Activated CD4-positive, alpha-beta T cell treated with anti-CD3 and anti-CD28 coated beads, Interleukin-2, amount 10 ng/mL, durations not matched to agents 24 days and 14 days (primary cell): ENCODE results near the gene EIF6. TPM values are rescaled to one million over a fixed set of nuclear protein-coding genes. Genes with fewer than 3 reads are reported as not detected.

Source experiments
- DNase-seq: peaks from one replicate; pipeline ENCODE4 v3.0.0; 2022
- H3K27ac Mint-ChIP-seq: one replicate; pipeline ENCODE4 v1.8.0; 2022; ENCODE audit warnings: mild to moderate bottlenecking, mixed read lengths
- H3K27me3 Mint-ChIP-seq: one replicate; pipeline ENCODE4 v1.8.0; 2022; ENCODE audit warnings: mixed read lengths
- H3K36me3 Mint-ChIP-seq: one replicate; pipeline ENCODE4 v1.8.0; 2022; ENCODE audit warnings: low read depth, mild to moderate bottlenecking, mixed read lengths
- H3K4me1 Mint-ChIP-seq: one replicate; pipeline ENCODE4 v1.8.0; 2021; ENCODE audit warnings: mixed read lengths
- H3K4me3 Mint-ChIP-seq: one replicate; pipeline ENCODE4 v1.8.0; 2022; ENCODE audit warnings: mild to moderate bottlenecking, moderate library complexity, mixed read lengths
- H3K9me3 Mint-ChIP-seq: one replicate; pipeline ENCODE4 v1.8.0; 2021; ENCODE audit warnings: mixed read lengths
- intact Hi-C: fragments of 100-400 bp; cut with micrococcal nuclease; formaldehyde crosslinking; loops from one replicate; pipeline ENCODE4 v1.15.1; 2023
- total RNA-seq: library from RNA; stranded (reverse); gene quantifications from 2 replicates; pipeline ENCODE4 v1.2.3, GENCODE V29; 2022

EIF6 gene
- total RNA-seq, 1 donor from 2014 or later: 211 TPM

GRCh38 chr20:35286077-35286898, 1.7 kb upstream of the EIF6 start:
- H3K9me3 Mint-ChIP-seq: no peaks in the 10 kb centered on the region
- peaks cover 1% of the 10 kb centered on the region for H3K27me3 Mint-ChIP-seq
- peak overlapping the region; percentile 90 for H3K4me3 Mint-ChIP-seq
- H3K27ac Mint-ChIP-seq: peak overlapping the region; percentile 87
- intact Hi-C loops: no loop called here
- H3K4me1 Mint-ChIP-seq: peaks cover 24% of the 10 kb centered on the region
- H3K36me3 Mint-ChIP-seq: peaks cover 23% of the 10 kb centered on the region
- DNase-seq: no peak

- Mint-ChIP-seq H3K9me3 (no peaks in the 10 kb centered on the region), H3K36me3 (peaks cover 24% of the 10 kb centered on the region), H3K27ac (peak overlapping the region; percentile 87), H3K4me3 (peak overlapping the region; percentile 90), H3K27me3 (no peaks in the 10 kb centered on the region), H3K4me1 (peaks cover 24% of the 10 kb centered on the region)
- intact Hi-C loops: loop anchor here (2.0 kb wide), 1 partner anchor 19 kb away; no protein-coding TSS in a partner anchor
- DNase-seq: no peak
These were observed 1.2 kb upstream of the EIF6 start for GRCh38 chr20:35285806-35286076.

GRCh38 chr20:35284992-35285805, 627 bp upstream of the EIF6 start:
- intact Hi-C loops: loop anchor here (1.0 to 2.0 kb wide), 2 partner anchors 20 to 138 kb away; partner anchors contain the start of gene EDEM2
- H3K36me3 Mint-ChIP-seq: peaks cover 28% of the 10 kb centered on the region

GRCh38 chr20:35283441-35284266, 918 bp downstream of the EIF6 start:
- intact Hi-C loops: loop anchor here (1.0 to 2.0 kb wide), 2 partner anchors 21 to 136 kb away; partner anchors contain the start of gene EDEM2

More at GRCh38 chr20:35284992-35285805, 627 bp upstream of the EIF6 start:
- H3K4me3 Mint-ChIP-seq: peak overlapping the region; percentile 90
- H3K4me1 Mint-ChIP-seq: peaks cover 24% of the 10 kb centered on the region
- peak overlapping the region; percentile 95 for H3K27ac Mint-ChIP-seq
- no peaks in the 10 kb centered on the region for H3K9me3 Mint-ChIP-seq
- DNase-seq: no peak
- H3K27me3 Mint-ChIP-seq: no peaks in the 10 kb centered on the region

GRCh38 chr20:35281506-35282101, 3.0 kb downstream of the EIF6 start:
- Mint-ChIP-seq H3K27me3 (no peaks in the 10 kb centered on the region), H3K4me1 (peaks cover 44% of the 10 kb centered on the region), H3K36me3 (peaks cover 56% of the 10 kb centered on the region), H3K9me3 (no peaks in the 10 kb centered on the region), H3K27ac (no peak overlapping the region), H3K4me3 (no peak overlapping the region)
- intact Hi-C loops: no loop called here
- no peak for DNase-seq

More at GRCh38 chr20:35283441-35284266, 918 bp downstream of the EIF6 start:
- peaks cover 32% of the 10 kb centered on the region for H3K4me1 Mint-ChIP-seq
- peaks cover 42% of the 10 kb centered on the region for H3K36me3 Mint-ChIP-seq
- peak overlapping the region; percentile 90 for H3K4me3 Mint-ChIP-seq
- no peak for DNase-seq
- H3K9me3 Mint-ChIP-seq: no peaks in the 10 kb centered on the region
- peak overlapping the region; percentile 88 for H3K27ac Mint-ChIP-seq
- H3K27me3 Mint-ChIP-seq: no peaks in the 10 kb centered on the region

- Mint-ChIP-seq H3K4me1 (peaks cover 44% of the 10 kb centered on the region), H3K9me3 (no peaks in the 10 kb centered on the region), H3K36me3 (peaks cover 56% of the 10 kb centered on the region), H3K27me3 (no peaks in the 10 kb centered on the region), H3K4me3 (no peak overlapping the region), H3K27ac (no peak overlapping the region)
- no peak for DNase-seq
- intact Hi-C loops: no loop called here
These were observed 4.0 kb downstream of the EIF6 start for GRCh38 chr20:35280523-35280922.

- peak overlapping the region; percentile 55 for H3K27ac Mint-ChIP-seq
- H3K9me3 Mint-ChIP-seq: no peaks in the 10 kb centered on the region
- DNase-seq: no peak
- no peak overlapping the region for H3K4me3 Mint-ChIP-seq
- peaks cover 38% of the 10 kb centered on the region for H3K4me1 Mint-ChIP-seq
- intact Hi-C loops: loop anchor here (5.0 to 10.0 kb wide), 4 partner anchors 182 to 673 kb away; partner anchors contain the start of genes GGT7, NCOA6 and SCAND1
- H3K27me3 Mint-ChIP-seq: no peaks in the 10 kb centered on the region
- H3K36me3 Mint-ChIP-seq: peaks cover 53% of the 10 kb centered on the region
These were observed 4.9 kb downstream of the EIF6 start for GRCh38 chr20:35279533-35280174.

- H3K4me3 Mint-ChIP-seq: no peak overlapping the region
- H3K4me1 Mint-ChIP-seq: peaks cover 37% of the 10 kb centered on the region
- H3K27me3 Mint-ChIP-seq: no peaks in the 10 kb centered on the region
- intact Hi-C loops: loop anchor here (5.0 to 10.0 kb wide), 4 partner anchors 182 to 673 kb away; partner anchors contain the start of genes GGT7, NCOA6 and SCAND1
- peaks cover 53% of the 10 kb centered on the region for H3K36me3 Mint-ChIP-seq
- no peaks in the 10 kb centered on the region for H3K9me3 Mint-ChIP-seq
- no peak for DNase-seq
- peak overlapping the region; percentile 88 for H3K27ac Mint-ChIP-seq
These were observed 5.5 kb downstream of the EIF6 start for GRCh38 chr20:35279040-35279439.

- peaks cover 47% of the 10 kb centered on the region for H3K36me3 Mint-ChIP-seq
- no peaks in the 10 kb centered on the region for H3K27me3 Mint-ChIP-seq
- intact Hi-C loops: loop anchor here (2.0 to 10.0 kb wide), 5 partner anchors 25 to 675 kb away; partner anchors contain the start of genes GGT7, NCOA6 and SCAND1
These were observed 6.8 kb downstream of the EIF6 start, which contains the start of gene MMP24OS for GRCh38 chr20:35277531-35278395. Gene MMP24OS (minus strand): TSS chr20:35278122. CDS start chr20:35277929, 193 bp downstream.

GRCh38 chr20:35277127-35277526, 7.4 kb downstream of the EIF6 start:
- no peak for DNase-seq
- peaks cover 27% of the 10 kb centered on the region for H3K4me1 Mint-ChIP-seq
- intact Hi-C loops: loop anchor here (2.0 to 10.0 kb wide), 5 partner anchors 24 to 675 kb away; partner anchors contain the start of genes GGT7, NCOA6 and SCAND1
- H3K9me3 Mint-ChIP-seq: no peaks in the 10 kb centered on the region
- peak overlapping the region; percentile 99 for H3K4me3 Mint-ChIP-seq
- H3K27me3 Mint-ChIP-seq: no peaks in the 10 kb centered on the region
- H3K27ac Mint-ChIP-seq: peak overlapping the region; percentile 97
- H3K36me3 Mint-ChIP-seq: peaks cover 44% of the 10 kb centered on the region

More at GRCh38 chr20:35277531-35278395, 6.8 kb downstream of the EIF6 start, which contains the start of gene MMP24OS:
- DNase-seq: peak; percentile 97
- H3K4me3 Mint-ChIP-seq: peak within 1 kb of the TSS; percentile 99
- peaks cover 30% of the 10 kb centered on the region for H3K4me1 Mint-ChIP-seq
- H3K9me3 Mint-ChIP-seq: no peaks in the 10 kb centered on the region
- peak within 1 kb of the TSS; percentile 97 for H3K27ac Mint-ChIP-seq

- no peak for DNase-seq
- H3K4me3 Mint-ChIP-seq: peak overlapping the region; percentile 99
- peaks cover 26% of the 10 kb centered on the region for H3K4me1 Mint-ChIP-seq
- H3K27ac Mint-ChIP-seq: peak overlapping the region; percentile 97
- H3K9me3 Mint-ChIP-seq: no peaks in the 10 kb centered on the region
- no peaks in the 10 kb centered on the region for H3K27me3 Mint-ChIP-seq
- intact Hi-C loops: loop anchor here (2.0 to 10.0 kb wide), 5 partner anchors 24 to 676 kb away; partner anchors contain the start of genes GGT7, NCOA6 and SCAND1
- peaks cover 38% of the 10 kb centered on the region for H3K36me3 Mint-ChIP-seq
These were observed 8.2 kb downstream of the EIF6 start for GRCh38 chr20:35276408-35276807.
